Measurements from ENCODE around the gene BTN2A1.

Gene BTN2A1

DNA sequence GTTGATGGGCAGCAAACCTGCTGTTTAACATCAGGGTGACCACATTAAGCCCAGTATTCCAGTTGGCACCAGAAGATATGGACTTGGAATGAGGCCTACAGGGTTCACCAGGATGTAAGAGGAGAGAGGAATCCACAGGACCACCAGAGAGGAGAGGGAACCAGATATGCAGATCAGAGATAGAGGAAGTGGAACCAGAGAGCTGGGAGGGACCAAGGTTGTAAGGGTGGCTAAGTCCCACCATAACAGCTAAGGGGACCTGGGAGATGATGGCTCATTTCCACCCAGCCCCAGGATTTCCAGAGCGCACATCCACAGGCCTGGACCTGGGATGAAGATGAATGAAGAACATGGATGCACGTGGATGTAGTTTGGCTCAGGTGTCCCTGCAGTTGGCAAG is 11.1 kb downstream of the BTN2A1 start:
- no peak for DNase-seq (ENCODE audit: low read depth, low spot score)

GRCh38 chr6:26470643-26471042 is 12.9 kb downstream of the BTN2A1 start:
- Histone ChIP-seq H3K9me3 (ENCODE audit: low read depth, low read length) (no peaks in the 10 kb centered on the region; the same call in 1 of the 2 replicates), H3K9ac (ENCODE audit: insufficient read length) (no peak overlapping the region), H3K36me3 (ENCODE audit: insufficient read depth, low read length) (peaks cover 32% of the 10 kb centered on the region), H3K27ac (no peak overlapping the region), H3K4me3 (no peak overlapping the region)
- no peak for TF ChIP-seq EZH2 (IDR thresholded peaks at IDR 0.05)
- TF ChIP-seq FOXP2 (optimal IDR thresholded peaks at IDR 0.05; ENCODE audit: control extremely low read depth, extremely low read length, insufficient read depth), result no peak
- TF ChIP-seq POLR2AphosphoS5 (IDR thresholded peaks at IDR 0.05; ENCODE audit: borderline replicate concordance, low read depth, low read length), result no peak
- no peak for DNase-seq (ENCODE audit: low read depth, low spot score)

More for the DNA sequence above, 11.1 kb downstream of the BTN2A1 start:
- Histone ChIP-seq H3K27ac (no peak overlapping the region), H3K36me3 (ENCODE audit: insufficient read depth, low read length) (peaks cover 50% of the 10 kb centered on the region), H3K9ac (ENCODE audit: insufficient read length) (no peak overlapping the region), H3K9me3 (ENCODE audit: low read depth, low read length) (no peaks in the 10 kb centered on the region; the same call in 1 of the 2 replicates), H3K4me3 (no peak overlapping the region)
- TF ChIP-seq POLR2AphosphoS5 (IDR thresholded peaks at IDR 0.05; ENCODE audit: borderline replicate concordance, low read depth, low read length) (no peak), FOXP2 (optimal IDR thresholded peaks at IDR 0.05; ENCODE audit: control extremely low read depth, extremely low read length, insufficient read depth) (no peak)

DNA sequence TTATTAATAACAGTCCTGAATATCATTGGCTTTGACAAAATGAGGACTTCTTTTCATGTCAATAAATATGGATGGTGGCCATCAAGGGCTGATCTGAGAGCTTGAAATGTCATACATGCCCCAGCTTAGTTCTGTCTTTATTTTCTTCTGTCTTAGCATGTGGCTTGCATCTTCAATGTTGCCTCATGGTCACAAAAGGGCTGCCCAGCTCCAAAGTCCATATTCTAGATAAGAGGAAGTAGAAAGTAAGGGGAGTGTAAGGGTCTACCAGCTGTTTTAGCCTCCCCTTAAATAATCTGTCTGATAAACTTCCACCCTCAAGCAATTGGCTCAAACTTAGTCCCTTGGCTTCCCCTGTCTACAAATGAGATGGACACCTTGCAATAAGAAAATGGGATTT is 14.2 kb downstream of the BTN2A1 start:
- no peak for TF ChIP-seq EZH2 (IDR thresholded peaks at IDR 0.05)
- TF ChIP-seq POLR2AphosphoS5 (IDR thresholded peaks at IDR 0.05; ENCODE audit: borderline replicate concordance, low read depth, low read length), result no peak
- no peak for TF ChIP-seq FOXP2 (optimal IDR thresholded peaks at IDR 0.05; ENCODE audit: control extremely low read depth, extremely low read length, insufficient read depth)
- no peak overlapping the region for H3K27ac ChIP-seq
- H3K4me3 ChIP-seq, result no peak overlapping the region
- no peak for DNase-seq (ENCODE audit: low read depth, low spot score)
- peaks cover 19% of the 10 kb centered on the region for H3K36me3 ChIP-seq (ENCODE audit: insufficient read depth, low read length)
- H3K9me3 ChIP-seq (ENCODE audit: low read depth, low read length), result no peaks in the 10 kb centered on the region; the same call in 1 of the 2 replicates
- H3K9ac ChIP-seq (ENCODE audit: insufficient read length), result no peak overlapping the region

DNA sequence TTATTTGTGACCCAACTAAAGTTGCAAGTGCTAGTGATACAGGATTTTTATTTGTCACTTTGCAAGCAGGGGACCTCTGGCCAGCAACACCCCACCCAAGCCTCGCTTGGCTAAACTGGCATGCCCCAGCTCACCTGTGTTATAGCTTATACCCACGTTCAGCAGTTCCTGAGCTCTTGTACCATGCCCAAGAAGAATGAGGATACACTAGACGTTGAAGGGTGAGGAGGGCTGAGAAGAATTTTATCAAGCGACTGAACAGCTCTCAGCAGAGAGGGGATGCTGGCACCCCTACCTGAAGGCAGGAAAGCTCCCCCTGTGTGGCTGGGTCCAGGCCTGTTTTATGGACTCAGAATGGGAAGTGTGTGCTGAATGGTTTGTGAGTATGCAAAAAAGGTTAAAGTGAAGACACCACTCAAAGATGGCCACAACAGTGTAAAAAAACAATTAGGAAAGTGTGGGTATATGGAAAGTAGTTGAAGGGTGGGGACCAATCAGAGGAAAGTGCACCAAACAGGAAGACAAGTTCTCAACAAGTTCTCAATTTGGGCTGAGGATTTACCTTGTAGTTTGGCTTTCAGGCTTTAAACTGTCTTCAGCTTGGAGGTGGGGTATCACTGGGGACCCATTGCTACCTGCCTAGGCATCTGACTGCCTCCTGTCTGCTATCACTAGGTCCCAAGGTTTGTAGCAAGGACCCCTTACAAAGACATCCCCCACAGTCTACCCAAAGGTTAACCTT is 15.0 kb downstream of the BTN2A1 start:
- Histone ChIP-seq H3K4me3 (no peak overlapping the region), H3K9me3 (ENCODE audit: low read depth, low read length) (no peaks in the 10 kb centered on the region; the same call in 1 of the 2 replicates), H3K36me3 (ENCODE audit: insufficient read depth, low read length) (peaks cover 15% of the 10 kb centered on the region; the same call in 1 of the 2 replicates), H3K9ac (ENCODE audit: insufficient read length) (no peak overlapping the region), H3K27ac (peak overlapping the region; percentile 99)
- TF ChIP-seq FOXP2 (optimal IDR thresholded peaks at IDR 0.05; ENCODE audit: control extremely low read depth, extremely low read length, insufficient read depth) (no peak), POLR2AphosphoS5 (IDR thresholded peaks at IDR 0.05; ENCODE audit: borderline replicate concordance, low read depth, low read length) (no peak), EZH2 (IDR thresholded peaks at IDR 0.05) (no peak)
- no peak for DNase-seq (ENCODE audit: low read depth, low spot score)

GRCh38 chr6:26473429-26473757 is 15.6 kb downstream of the BTN2A1 start:
- TF ChIP-seq EZH2 (IDR thresholded peaks at IDR 0.05) (no peak), POLR2AphosphoS5 (IDR thresholded peaks at IDR 0.05; ENCODE audit: borderline replicate concordance, low read depth, low read length) (no peak), FOXP2 (optimal IDR thresholded peaks at IDR 0.05; ENCODE audit: control extremely low read depth, extremely low read length, insufficient read depth) (no peak)
- Histone ChIP-seq H3K9me3 (ENCODE audit: low read depth, low read length) (no peaks in the 10 kb centered on the region; the same call in 1 of the 2 replicates), H3K36me3 (ENCODE audit: insufficient read depth, low read length) (peaks cover 8% of the 10 kb centered on the region; the same call in 1 of the 2 replicates), H3K9ac (ENCODE audit: insufficient read length) (peak overlapping the region; percentile 97), H3K4me3 (peak overlapping the region; percentile 85), H3K27ac (peak overlapping the region; percentile 99)
- no peak for DNase-seq (ENCODE audit: low read depth, low spot score)

GRCh38 chr6:26473758-26474438 is 16.1 kb downstream of the BTN2A1 start:
- no peaks in the 10 kb centered on the region; the same call in 1 of the 2 replicates for H3K9me3 ChIP-seq (ENCODE audit: low read depth, low read length)
- H3K27ac ChIP-seq, result peak overlapping the region; percentile 99
- peak overlapping the region; percentile 97 for H3K9ac ChIP-seq (ENCODE audit: insufficient read length)
- peak overlapping the region; percentile 85 for H3K4me3 ChIP-seq
- H3K36me3 ChIP-seq (ENCODE audit: insufficient read depth, low read length), result peaks cover 3% of the 10 kb centered on the region; the same call in 1 of the 2 replicates
- TF ChIP-seq POLR2AphosphoS5 (IDR thresholded peaks at IDR 0.05; ENCODE audit: borderline replicate concordance, low read depth, low read length) (peak; percentile 94), EZH2 (IDR thresholded peaks at IDR 0.05) (no peak), FOXP2 (optimal IDR thresholded peaks at IDR 0.05; ENCODE audit: control extremely low read depth, extremely low read length, insufficient read depth) (no peak)
- peak; percentile 96 for DNase-seq (ENCODE audit: low read depth, low spot score)

DNA sequence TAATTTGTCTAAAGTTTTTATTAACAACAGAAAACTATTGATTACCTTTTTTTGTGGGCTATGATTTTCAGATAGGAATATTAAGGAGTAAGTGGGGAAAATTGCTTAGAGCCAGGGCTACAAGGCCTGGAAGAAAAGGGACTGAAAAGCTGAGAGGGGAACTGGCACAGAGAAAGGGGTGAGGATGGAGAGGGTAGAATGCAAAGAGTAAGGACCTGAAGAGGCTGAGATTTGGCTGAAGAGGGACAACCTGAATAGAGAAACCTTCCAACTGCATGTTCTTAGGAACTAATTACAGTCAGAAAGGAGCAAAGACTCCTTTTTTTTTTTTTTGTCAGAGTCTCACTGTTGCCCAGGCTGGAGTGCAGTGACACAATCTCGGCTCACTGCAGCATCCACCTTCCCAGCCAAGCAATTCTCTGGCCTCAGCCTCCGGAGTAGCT is 16.7 kb downstream of the BTN2A1 start:
- Histone ChIP-seq H3K9ac (ENCODE audit: insufficient read length) (peak overlapping the region; percentile 97), H3K36me3 (ENCODE audit: insufficient read depth, low read length) (no peaks in the 10 kb centered on the region), H3K4me3 (peak overlapping the region; percentile 85), H3K9me3 (ENCODE audit: low read depth, low read length) (no peaks in the 10 kb centered on the region; the same call in 1 of the 2 replicates), H3K27ac (peak overlapping the region; percentile 99)
- no peak for DNase-seq (ENCODE audit: low read depth, low spot score)
- TF ChIP-seq FOXP2 (optimal IDR thresholded peaks at IDR 0.05; ENCODE audit: control extremely low read depth, extremely low read length, insufficient read depth) (no peak), POLR2AphosphoS5 (IDR thresholded peaks at IDR 0.05; ENCODE audit: borderline replicate concordance, low read depth, low read length) (no peak), EZH2 (IDR thresholded peaks at IDR 0.05) (no peak)
